HL-60/S4 treated with retinoic acid at 250 ng/mL for 4 days and 3 days (cell line): ENCODE data around the gene CMTR1.

Source experiments
- in situ Hi-C: fragments of 300-500 bp; cut with MboI; formaldehyde crosslinking; loops from 2 replicates; pipeline ENCODE4 v1.7.0; 2022; ENCODE audit warnings: low sequenced_read_pairs

Gene CMTR1

GRCh38 chr6:37511201-37511600 is 78.2 kb downstream of the CMTR1 start:
- in situ Hi-C loops, result no loop called here

DNA sequence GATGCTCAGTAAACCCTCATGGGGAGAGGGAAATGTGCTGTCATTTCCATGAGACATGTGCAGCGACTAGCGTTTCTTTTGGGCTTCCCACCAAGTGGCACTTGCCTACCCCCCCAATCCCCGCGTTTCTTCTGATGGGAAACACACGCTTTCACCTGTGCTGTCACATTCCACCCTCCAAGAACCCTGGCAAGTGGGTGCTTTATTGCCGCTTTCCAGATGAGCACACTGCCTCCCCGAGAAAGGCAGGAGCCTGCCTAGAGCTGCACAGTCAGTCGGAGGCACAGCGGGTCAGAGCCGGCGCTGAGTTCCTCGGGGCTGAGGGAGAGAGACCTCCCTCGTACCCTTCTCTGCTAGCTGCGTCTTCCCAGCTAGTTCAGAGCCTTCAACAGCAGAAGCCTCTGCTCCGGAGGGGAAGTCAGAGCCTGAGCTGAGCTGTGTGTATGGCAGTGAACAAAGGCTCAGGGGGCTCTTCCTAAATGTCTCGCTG is 78.9 kb downstream of the CMTR1 start:
- in situ Hi-C loops, result no loop called here

DNA sequence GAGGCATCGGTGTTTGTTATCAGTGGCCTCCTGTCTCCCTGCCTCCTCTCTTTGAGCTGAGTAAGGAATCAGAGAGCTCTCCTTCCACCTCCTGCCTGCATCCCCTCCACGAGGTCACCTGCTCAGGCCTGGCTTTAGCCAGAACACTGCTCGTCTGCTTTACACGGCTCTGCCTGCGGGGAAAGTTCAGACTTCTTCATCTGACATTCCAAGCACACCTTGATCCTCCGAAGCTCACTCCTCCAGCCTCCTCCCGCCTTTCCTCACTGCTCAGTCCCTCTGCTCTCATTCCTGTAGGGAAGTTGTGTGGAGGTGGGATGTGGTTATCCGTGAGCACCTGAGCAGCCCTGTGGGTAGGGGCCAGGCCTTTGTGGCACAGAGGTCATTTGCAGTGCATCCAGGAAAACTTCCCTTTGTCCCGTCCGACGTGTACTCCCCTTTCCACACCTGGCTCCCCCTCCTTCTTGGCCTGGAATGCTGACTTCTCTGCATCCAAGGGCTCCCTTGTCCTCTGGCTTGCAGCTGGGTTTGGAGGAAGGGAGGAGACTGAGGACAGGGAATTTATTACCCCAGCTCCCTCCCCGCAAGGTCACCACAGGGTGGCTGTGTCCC is 79.5 kb downstream of the CMTR1 start:
- in situ Hi-C loops, result no loop called here

DNA sequence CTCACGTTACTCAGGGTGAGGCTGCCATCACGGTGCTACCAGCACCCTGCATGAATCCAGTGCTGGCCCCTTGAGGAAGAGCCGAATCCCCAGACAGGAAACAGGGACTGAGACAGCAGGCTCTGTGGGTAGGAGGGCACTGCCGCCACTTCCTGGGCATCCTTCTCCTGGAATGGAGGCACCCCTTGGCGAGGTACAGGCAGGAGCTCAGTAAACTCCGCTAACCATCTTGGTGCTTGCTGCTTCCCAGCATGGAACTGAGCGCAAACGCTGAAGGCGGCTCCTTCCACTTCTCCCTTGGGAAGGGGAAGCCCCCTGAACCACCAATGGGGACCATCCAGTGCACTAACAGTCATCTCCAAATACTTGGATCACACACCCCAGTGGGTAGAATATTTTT is 80.1 kb downstream of the CMTR1 start:
- in situ Hi-C loops, result no loop called here

DNA sequence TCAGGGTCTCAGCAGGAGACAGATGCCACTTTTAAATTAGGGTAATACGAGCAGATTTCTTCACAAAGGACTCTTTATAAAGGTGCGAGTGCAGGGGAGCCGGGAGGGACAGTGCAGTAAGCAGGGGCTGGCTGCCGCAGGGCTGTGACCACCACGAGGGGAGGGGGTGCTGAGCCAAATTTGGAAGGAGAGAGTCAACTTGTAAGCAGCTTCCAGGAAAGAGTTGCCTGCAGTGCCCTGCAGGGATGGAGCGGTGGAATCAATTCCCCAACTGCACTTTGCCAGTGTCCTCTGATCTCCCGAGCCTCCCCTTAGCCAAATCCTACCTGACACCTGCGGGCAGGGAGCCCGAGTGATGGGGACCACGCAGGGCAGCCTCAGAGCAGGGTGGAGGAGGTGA is 80.6 kb downstream of the CMTR1 start:
- in situ Hi-C loops, result no loop called here

DNA sequence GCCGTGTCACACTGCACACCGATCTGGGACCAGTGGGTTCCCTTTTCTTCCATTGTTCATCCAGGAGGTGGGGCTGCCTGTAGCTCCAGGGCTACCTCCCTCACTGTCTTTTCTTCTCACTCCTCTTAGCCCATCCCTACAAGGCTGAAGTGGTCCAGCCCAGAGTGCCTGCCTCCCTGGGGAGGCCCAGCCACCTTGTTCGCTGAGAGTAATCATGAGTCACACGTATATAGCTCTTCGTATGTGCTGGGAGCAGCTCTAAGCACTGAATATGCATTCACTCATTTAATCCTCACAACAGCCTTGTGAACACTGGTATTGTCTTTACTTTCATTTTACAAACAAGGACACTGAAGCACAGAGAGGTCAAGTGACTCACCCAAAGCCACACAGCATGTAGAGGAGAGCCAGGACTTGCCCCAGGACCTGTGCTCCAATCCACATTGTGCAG is 81.3 kb downstream of the CMTR1 start:
- in situ Hi-C loops, result no loop called here

DNA sequence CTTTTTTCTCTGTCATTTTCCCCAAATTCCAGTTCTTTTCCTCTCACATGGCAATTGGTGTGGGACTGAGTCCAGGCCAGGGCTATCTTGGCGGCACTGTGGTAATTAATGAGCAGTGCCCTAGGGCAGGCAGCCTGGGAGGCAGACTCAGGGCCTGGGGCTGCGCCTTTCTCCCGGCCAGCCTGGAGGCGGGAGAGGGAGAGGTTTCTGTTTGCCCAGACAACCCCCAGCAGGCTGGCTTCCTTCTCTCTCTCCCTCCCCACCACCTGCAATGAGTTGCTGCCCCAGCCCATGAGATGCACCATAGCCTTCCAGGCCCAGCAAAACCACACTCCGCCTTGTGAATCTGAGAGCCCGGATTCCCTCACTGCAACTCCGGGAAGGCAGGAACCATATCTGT is 81.8 kb downstream of the CMTR1 start:
- in situ Hi-C loops, result no loop called here

DNA sequence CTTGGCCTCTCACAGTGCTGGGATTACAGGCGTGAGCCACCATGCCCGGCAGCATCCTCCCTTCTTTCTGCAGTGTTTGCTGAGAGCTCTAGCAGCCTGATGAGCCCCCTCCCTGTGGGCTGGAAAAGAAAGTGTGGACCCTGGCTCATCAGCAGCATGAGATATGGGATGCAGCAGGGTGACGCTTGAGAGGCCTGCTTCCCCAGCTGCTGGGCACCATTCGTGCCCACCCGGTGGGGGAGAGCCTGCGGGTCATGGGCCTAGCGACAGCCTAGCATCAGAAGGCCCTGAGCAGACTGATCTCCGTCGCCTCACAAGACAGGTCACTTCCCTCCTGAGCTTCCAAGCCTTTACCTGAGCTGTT is 82.7 kb downstream of the CMTR1 start:
- in situ Hi-C loops, result no loop called here

GRCh38 chr6:37516076-37516919 is 83.3 kb downstream of the CMTR1 start:
- in situ Hi-C loops, result no loop called here

- in situ Hi-C loops, result no loop called here
Observed at GRCh38 chr6:37516920-37517405, 83.9 kb downstream of the CMTR1 start.

DNA sequence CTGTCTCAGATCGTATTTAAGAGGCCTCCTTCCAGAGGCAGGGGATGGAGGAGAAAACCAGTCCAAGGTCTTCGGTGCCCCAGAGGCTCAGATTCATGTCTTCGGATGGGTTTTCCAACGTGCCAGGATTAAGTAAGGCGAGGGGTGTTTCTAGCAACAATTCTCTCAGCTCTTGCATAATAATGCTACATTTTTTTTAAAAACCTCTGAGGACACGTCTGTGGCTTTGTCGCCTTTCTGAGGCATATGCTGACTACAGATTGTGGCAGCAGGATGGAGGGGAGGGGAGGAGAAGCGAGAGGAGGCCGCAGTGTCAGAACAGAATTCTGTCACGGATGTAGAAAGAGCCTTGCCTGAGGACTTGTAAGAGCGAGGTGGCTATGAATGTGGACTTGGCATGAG is 84.4 kb downstream of the CMTR1 start:
- in situ Hi-C loops, result no loop called here

DNA sequence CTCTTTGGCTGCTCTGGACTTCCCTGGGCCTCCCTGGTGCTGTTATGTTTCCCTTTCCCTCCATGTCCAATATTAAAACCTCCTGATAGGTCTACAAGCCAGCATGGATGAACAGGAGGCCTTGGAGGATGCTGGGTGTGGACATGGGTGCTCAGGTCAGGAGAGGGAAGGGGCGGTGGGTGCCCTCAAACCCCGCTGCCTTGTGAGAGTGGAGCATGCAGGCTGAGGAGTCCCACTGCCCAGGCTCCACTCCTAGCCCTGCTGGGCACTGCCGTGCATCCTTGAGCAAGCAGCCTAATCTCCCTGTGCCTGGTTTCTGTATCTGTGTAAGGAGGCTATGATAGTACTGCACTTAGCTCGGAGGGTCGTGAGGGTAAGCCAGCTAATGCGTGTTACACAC is 85.1 kb downstream of the CMTR1 start:
- in situ Hi-C loops, result no loop called here

DNA sequence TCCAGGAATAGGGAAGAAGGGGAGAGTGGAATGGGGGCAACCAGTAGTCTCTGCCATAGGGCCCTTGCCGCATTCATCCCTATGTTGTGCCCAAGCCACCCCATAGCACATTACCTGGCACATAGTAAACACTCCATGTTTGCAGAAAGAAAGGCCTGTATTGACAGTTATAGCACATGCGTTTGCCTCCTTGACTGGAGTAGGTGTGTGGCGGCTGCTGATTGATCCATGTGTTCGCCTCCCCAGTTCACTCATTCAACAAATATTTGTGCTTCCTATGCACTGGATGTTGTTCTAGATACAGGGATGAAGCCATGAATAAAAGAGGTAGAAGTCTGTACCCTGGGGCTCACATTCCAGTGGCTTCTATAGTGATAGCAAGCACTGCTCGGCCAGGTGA is 86.4 kb downstream of the CMTR1 start:
- in situ Hi-C loops, result no loop called here

GRCh38 chr6:37520926-37521325 is 87.9 kb downstream of the CMTR1 start:
- in situ Hi-C loops, result no loop called here

- in situ Hi-C loops, result no loop called here
Observed at GRCh38 chr6:37521674-37522073, 88.7 kb downstream of the CMTR1 start.

GRCh38 chr6:37522836-37523235 is 89.8 kb downstream of the CMTR1 start:
- in situ Hi-C loops, result no loop called here

DNA sequence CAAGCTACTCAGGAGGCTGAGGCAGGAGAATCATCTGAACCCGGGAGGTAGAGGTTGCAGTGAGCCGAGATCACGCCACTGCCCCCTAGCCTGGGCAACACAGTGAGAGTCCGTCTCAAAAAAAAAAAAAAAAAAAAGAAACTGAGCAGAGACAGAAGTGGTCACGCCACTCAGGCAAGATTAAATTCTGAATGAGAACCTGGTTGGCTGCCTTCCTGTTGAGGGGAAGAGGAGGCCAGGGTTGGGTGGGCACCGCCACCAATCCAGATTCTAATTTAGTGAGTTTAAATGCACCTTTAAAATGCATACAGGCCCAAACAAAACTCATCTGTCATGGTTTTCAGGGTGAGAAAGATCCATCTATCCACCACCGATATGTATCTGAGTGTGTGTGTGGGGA is 90.4 kb downstream of the CMTR1 start:
- in situ Hi-C loops, result no loop called here

DNA sequence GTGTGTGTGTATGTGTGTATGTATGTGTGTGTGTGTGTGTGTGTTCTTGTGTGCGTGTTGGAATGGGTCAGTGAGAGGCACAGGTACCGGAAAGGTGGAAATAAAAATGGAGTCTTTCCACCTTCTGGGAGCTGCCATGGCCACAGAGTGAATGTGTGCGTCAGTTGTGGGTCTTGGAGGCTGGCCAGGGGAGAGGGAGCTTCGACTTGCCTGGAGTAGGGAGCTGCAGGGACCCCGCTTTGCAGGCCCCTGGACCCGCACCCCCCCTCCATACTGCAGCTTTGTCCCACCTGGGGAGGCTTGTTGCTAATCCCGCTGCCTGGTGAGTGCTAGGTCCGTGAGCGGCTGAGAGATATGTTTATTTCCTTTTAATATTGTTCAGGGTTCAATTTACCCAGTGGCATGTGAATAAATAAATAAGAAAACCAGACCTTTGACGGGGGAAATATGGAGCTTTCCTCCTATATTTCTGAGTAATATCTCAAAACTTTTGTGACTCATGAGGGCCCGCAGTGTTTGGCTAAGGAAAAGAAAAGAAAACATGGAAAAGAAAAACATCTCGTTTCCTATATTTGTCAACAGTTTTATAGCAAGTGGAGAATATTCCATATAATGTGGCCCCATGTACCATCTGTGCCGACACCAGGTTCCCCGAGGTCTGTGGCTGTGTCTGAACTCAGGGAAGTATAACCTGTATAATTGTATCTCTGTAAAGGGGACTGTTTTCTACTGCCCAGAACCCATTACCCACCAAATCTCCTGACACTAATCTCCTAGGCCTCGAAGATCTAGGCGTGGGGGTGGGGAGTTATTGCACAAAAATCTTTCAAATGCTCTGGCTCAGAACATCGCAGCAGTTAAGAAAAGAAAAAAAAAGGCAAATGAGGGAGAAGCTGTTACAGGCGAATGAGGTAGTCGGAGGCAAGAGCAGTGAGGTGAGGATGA is 91.3 kb downstream of the CMTR1 start:
- in situ Hi-C loops, result no loop called here

- in situ Hi-C loops, result no loop called here
Observed at GRCh38 chr6:37524970-37525318, 91.9 kb downstream of the CMTR1 start.

GRCh38 chr6:37525460-37526357 is 92.7 kb downstream of the CMTR1 start:
- in situ Hi-C loops, result no loop called here
